Activated naive CD4-positive, alpha-beta T cell (primary cell): ENCODE data around the gene ANKRD36.
"Not testable (repeated sequence)": the region's sequence is repeated elsewhere in the genome, so short reads cannot be mapped to it uniquely, and the experiment has no call there.

Experiments used
- DNase-seq, 4 experiments: peaks; one replicate each; lab custom pipeline; 2025; lab: John Stamatoyannopoulos, UW

ANKRD36 gene

DNA sequence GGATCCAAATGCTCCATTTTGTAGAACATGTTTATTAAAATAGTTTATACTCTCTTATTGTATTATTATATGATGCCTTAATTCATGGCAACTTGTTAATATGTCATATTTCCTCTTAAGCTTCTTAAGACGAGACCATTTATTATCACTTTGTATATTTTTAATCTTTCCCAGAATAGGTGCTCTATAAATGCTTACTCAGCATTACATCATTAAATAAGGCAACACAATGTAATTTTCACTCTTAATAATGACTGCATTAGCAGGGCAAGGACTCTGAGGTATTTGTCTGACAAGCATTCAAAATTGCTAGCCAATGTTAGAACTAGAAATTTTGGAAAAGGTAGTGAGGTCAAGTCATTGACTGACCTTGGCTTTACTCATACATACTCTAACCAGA lies 180.7 kb downstream of the ANKRD36 start:
- not testable (repeated sequence) for DNase-seq
